GM18499 (cell line): ENCODE results near the gene DIAPH3.
A peak's percentile ranks its signal among the peaks of the same experiment; 100 is the strongest.

Source experiments
- ATAC-seq: cut with Tn5 transposase; IDR thresholded peaks from one replicate; pipeline ENCODE4 v1.9.1; 2021; ENCODE audit warnings: moderate number of reproducible peaks; ENCODE audit not compliant: insufficient read depth, unreplicated experiment

Gene DIAPH3

DNA sequence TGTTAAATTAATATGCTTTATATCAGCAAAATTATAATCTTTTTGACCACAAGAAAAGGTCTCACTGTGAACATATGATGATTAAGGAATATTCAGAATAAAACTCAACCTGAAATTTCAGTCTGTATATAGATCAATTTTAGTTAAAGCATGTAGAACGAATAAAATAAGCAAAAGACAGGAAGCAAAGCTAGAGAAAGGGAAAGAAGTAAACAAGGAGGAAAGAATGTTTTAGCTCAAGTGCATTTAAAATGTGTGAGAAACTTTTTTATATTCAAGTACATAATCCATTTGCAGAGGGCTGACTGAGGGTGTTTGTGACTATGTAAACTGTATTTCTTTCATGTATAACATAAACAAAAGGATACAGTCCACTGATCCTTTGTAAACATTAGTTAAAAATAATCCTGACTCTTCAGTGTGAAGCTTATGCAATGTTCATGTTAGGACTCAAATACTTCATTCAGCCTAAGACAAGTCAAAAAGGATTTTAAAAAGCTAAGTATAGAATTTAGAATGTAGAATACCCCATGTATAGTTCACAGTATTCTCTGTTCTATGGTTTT lies 472.1 kb downstream of the DIAPH3 start:
- no peak for ATAC-seq

- ATAC-seq = no peak
These were observed 472.7 kb downstream of the DIAPH3 start for GRCh38 chr13:59690857-59691500.

GRCh38 chr13:59689057-59689456 lies 474.7 kb downstream of the DIAPH3 start:
- ATAC-seq = no peak

GRCh38 chr13:59686798-59687394 lies 476.8 kb downstream of the DIAPH3 start:
- no peak for ATAC-seq

- no peak for ATAC-seq
These were observed 479.6 kb downstream of the DIAPH3 start for GRCh38 chr13:59684105-59684504.

- ATAC-seq = no peak
These were observed 482.0 kb downstream of the DIAPH3 start for GRCh38 chr13:59681636-59682311.

DNA sequence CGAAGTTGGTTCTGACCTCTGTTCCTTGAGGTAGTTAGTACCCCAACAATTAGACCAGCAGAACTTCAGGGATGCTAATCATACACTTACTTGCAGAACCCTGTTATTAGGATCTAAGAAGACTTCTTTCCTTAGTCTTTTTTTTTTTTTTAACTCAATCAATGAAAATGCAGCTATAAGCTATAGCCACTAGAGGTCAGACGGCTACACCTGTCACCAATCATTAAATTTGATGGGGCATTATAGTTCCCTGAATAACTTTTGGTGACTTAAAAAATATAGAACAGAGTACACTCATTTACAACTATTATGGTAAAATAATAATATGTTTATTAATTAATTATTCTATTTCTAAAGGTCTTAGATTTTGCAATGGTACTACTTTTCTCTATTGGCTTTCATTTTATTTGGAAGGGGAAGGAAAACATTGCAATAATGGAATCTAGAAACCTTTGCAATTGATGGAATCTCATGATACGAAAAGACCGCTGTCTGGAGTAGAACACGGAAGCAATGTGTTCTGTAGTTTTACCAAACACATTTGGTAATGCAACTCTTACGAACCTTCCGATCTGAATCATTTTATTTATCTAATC lies 483.2 kb downstream of the DIAPH3 start:
- ATAC-seq = no peak

- ATAC-seq = no peak
These were observed 484.5 kb downstream of the DIAPH3 start for GRCh38 chr13:59679254-59679653.

GRCh38 chr13:59677966-59678814 lies 485.5 kb downstream of the DIAPH3 start:
- ATAC-seq = peak; percentile 74

DNA sequence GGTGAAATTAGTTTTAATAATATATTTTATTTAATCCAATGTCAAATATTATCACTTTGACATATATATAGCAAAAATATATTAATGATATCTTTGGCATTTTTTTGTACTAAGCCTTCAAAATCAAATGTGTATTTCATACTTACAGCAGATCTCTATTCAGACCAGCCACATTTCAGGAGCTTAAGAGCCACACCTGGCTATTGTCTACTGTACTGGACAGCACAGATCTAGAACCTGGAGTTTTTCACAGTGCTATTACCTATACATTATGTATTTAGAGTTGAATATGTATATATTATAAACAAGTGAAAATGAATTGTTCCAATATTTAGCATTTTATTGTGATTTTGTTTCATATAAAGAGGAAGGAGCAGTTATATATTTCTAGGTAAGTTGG lies 486.3 kb downstream of the DIAPH3 start:
- no peak for ATAC-seq

GRCh38 chr13:59674616-59675015 lies 489.1 kb downstream of the DIAPH3 start:
- no peak for ATAC-seq

- no peak for ATAC-seq
These were observed 490.4 kb downstream of the DIAPH3 start for GRCh38 chr13:59673286-59673685.

- no peak for ATAC-seq
These were observed 491.3 kb downstream of the DIAPH3 start for GRCh38 chr13:59672445-59672844.

GRCh38 chr13:59671881-59672280 lies 491.8 kb downstream of the DIAPH3 start:
- ATAC-seq = no peak

DNA sequence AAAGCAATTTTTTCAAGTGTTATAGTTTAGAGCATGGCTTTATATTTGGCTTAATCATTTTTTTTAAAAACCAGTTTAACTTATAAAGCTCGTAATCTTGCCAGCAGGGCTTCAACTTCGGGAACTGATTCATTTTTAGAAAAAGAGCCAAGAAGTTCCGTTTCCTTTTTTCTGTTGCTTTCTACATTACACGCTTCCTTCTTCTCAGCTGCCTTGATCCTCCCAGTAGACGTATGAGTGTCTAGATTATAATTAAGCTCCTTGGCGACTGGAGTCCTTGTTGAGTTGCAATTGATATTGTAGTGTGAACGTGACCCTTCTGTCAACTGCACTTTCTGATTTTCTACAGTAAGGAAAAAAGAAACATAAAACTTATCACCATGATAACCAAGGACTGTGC lies 497.2 kb downstream of the DIAPH3 start:
- no peak for ATAC-seq

GRCh38 chr13:59665732-59666131 lies 498.0 kb downstream of the DIAPH3 start:
- ATAC-seq = no peak

DNA sequence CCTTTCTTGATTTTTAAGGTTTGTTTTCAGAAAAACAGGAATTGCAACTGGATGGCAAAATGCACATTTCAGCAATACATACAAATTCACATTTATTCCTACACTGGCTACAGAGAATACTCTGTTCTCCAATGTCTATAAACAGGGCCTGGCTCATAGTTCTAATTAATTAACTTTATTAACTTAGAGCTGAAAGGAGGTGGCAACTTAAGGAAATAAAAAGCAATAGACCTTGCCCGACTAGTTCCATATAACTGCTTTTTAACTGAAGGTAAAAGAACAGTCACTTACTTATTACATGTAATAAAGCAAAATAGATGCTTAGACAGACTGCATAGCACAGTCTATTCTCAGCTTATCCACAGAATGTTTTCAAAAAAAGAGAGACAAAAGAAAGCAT lies 498.5 kb downstream of the DIAPH3 start:
- no peak for ATAC-seq

- no peak for ATAC-seq
These were observed 499.1 kb downstream of the DIAPH3 start for GRCh38 chr13:59664586-59664985.

GRCh38 chr13:59663707-59664106 lies 500.0 kb downstream of the DIAPH3 start:
- ATAC-seq = no peak

DNA sequence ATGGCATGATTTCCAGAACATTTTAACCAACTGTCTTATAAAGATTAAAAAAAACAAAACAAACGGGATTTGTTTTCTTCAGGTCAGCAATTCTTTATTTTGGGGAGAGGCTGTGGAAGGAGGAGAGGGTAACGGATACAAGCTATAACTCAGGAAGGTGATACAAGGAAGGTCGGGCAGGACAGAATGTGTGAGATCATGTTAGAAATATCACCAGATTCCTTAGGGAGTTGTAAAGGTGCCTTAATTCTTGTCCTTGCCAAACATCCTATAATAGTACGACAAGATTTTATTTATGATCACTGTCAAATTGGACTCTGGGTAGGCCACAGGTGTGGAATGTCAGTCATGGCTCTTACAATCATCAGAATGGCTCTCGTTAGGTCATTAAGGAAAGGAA lies 503.1 kb downstream of the DIAPH3 start:
- ATAC-seq = no peak
